ENCODE results near the gene CROCC. TPM values are rescaled to one million over a fixed set of nuclear protein-coding genes. Genes with fewer than 3 reads are reported as not detected.

CROCC gene
- total and polyA plus RNA-seq, 2 experiments from 2014 or later: 15.1 to 106 TPM

DNA sequence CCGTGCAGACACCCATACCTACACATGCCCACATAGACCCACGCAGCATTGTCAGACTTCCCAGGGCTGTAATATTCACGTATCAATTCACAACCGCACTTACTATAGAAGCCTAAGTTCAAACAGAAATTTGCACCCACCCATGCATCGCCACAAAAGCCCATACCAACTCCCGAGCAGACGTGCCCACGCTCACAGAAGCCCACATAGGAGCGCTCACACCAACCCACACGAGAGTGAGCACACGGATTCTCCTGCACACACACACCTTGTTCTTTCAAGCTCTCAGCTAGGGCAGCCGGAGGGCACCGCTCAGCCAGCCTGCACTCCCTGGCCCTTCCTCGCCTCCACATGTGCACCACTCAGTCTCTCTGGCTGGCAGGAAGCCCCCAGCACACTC lies 54.1 kb downstream of the CROCC start (continued):
- TF ChIP-seq ZNF462 (CRISPR knock-in tag; IDR thresholded peaks at IDR 0.05): no peak
- TF ChIP-seq NANOG (IDR thresholded peaks at IDR 0.05; ENCODE audit: borderline replicate concordance): no peak
- no peak for TF ChIP-seq CREB1 (CRISPR knock-in tag; IDR thresholded peaks at IDR 0.05; ENCODE audit: low read depth)
- TF ChIP-seq ETS1 (IDR thresholded peaks at IDR 0.05): no peak

DNA sequence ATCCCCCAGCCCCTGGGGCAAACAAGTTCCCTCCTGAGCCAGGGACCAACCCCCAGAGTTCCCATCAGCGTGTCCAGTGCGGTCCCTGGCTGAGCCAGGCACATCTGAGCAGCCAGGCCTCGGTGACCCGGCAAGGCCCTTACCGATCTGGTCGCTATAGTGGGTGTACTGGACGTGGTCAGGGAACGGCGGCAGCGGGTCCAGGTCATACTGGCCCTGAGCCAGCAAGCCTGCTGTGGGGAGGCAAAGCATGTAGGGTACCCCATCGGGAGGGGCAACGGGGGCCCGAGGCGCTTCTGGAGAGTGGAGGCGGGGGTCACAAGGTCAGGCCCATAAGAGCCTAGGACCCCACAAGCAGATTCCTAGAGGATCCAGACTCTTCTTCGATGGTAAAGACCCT lies 55.2 kb downstream of the CROCC start:
- H3K27ac Mint-ChIP-seq: peak overlapping the region; percentile 86
- no peaks in the 10 kb centered on the region for H3K9me2 ChIP-seq (ENCODE audit: insufficient read depth)
- peaks cover 21% of the 10 kb centered on the region for H3K27me3 Mint-ChIP-seq (ENCODE audit: insufficient read depth, low read depth, poor library complexity)
- peaks cover 35% of the 10 kb centered on the region for H3K36me3 Mint-ChIP-seq (ENCODE audit: low read depth)
- TF ChIP-seq POLR2AphosphoS5 (IDR thresholded peaks at IDR 0.05; ENCODE audit: low read depth) (no peak), ZNF114 (CRISPR knock-in tag; IDR thresholded peaks at IDR 0.05) (no peak), NANOG (IDR thresholded peaks at IDR 0.05; ENCODE audit: borderline replicate concordance) (no peak), CREB1 (CRISPR knock-in tag; IDR thresholded peaks at IDR 0.05; ENCODE audit: low read depth) (no peak), EZH2phosphoT487 (IDR thresholded peaks at IDR 0.05; ENCODE audit: unreplicated experiment) (no peak), JUNB (IDR thresholded peaks at IDR 0.05; ENCODE audit: unreplicated experiment) (no peak), ETS1 (IDR thresholded peaks at IDR 0.05) (no peak), ZNF331 (CRISPR knock-in tag; IDR thresholded peaks at IDR 0.05; ENCODE audit: low read depth) (no peak)
- TF ChIP-seq, protein P1, sequence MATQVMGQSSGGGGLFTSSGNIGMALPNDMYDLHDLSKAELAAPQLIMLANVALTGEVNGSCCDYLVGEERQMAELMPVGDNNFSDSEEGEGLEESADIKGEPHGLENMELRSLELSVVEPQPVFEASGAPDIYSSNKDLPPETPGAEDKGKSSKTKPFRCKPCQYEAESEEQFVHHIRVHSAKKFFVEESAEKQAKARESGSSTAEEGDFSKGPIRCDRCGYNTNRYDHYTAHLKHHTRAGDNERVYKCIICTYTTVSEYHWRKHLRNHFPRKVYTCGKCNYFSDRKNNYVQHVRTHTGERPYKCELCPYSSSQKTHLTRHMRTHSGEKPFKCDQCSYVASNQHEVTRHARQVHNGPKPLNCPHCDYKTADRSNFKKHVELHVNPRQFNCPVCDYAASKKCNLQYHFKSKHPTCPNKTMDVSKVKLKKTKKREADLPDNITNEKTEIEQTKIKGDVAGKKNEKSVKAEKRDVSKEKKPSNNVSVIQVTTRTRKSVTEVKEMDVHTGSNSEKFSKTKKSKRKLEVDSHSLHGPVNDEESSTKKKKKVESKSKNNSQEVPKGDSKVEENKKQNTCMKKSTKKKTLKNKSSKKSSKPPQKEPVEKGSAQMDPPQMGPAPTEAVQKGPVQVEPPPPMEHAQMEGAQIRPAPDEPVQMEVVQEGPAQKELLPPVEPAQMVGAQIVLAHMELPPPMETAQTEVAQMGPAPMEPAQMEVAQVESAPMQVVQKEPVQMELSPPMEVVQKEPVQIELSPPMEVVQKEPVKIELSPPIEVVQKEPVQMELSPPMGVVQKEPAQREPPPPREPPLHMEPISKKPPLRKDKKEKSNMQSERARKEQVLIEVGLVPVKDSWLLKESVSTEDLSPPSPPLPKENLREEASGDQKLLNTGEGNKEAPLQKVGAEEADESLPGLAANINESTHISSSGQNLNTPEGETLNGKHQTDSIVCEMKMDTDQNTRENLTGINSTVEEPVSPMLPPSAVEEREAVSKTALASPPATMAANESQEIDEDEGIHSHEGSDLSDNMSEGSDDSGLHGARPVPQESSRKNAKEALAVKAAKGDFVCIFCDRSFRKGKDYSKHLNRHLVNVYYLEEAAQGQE (IDR thresholded peaks at IDR 0.05; ENCODE audit: unreplicated experiment): no peak
- TF ChIP-seq, protein P2, sequence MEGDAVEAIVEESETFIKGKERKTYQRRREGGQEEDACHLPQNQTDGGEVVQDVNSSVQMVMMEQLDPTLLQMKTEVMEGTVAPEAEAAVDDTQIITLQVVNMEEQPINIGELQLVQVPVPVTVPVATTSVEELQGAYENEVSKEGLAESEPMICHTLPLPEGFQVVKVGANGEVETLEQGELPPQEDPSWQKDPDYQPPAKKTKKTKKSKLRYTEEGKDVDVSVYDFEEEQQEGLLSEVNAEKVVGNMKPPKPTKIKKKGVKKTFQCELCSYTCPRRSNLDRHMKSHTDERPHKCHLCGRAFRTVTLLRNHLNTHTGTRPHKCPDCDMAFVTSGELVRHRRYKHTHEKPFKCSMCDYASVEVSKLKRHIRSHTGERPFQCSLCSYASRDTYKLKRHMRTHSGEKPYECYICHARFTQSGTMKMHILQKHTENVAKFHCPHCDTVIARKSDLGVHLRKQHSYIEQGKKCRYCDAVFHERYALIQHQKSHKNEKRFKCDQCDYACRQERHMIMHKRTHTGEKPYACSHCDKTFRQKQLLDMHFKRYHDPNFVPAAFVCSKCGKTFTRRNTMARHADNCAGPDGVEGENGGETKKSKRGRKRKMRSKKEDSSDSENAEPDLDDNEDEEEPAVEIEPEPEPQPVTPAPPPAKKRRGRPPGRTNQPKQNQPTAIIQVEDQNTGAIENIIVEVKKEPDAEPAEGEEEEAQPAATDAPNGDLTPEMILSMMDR (conservative IDR thresholded peaks at IDR 0.05; ENCODE audit: low read depth in 2 of 2): no peak
- H2AFZ ChIP-seq: no peak overlapping the region
- DNase-seq (ENCODE audit: low spot score): no peak
- H3K79me2 ChIP-seq (replicated peaks; ENCODE audit: insufficient read depth): peaks cover 27% of the 10 kb centered on the region
- H3F3A ChIP-seq (replicated peaks; ENCODE audit: low read depth): peaks cover 22% of the 10 kb centered on the region; the same call in 1 of the 2 replicates
- no peaks in the 10 kb centered on the region for H3K9me3 Mint-ChIP-seq
- peaks cover 13% of the 10 kb centered on the region for H3K4me1 ChIP-seq (ENCODE audit: insufficient read depth)
- H3K4me3 Mint-ChIP-seq: no peak overlapping the region
- peaks cover 45% of the 10 kb centered on the region for H3K4me1 Mint-ChIP-seq
- H3K27me3 ChIP-seq (ENCODE audit: insufficient read depth): no peaks in the 10 kb centered on the region
- no peak for ATAC-seq
- no peak overlapping the region for H3K4me2 ChIP-seq
- no peaks in the 10 kb centered on the region; the same call in 1 of the 2 replicates for H3K36me3 ChIP-seq (ENCODE audit: insufficient read depth)
- no peak overlapping the region for H3K27ac ChIP-seq (ENCODE audit: low read depth)
- H3K4me3 ChIP-seq: no peak overlapping the region
- peaks cover 5% of the 10 kb centered on the region; the same call in 1 of the 2 replicates for H4K20me1 ChIP-seq (replicated peaks; ENCODE audit: insufficient read depth)
